Common myeloid progenitor, CD34-positive (primary cell): ENCODE data around the gene EPB41.
"Not testable (repeated sequence)": the region's sequence is repeated elsewhere in the genome, so short reads cannot be mapped to it uniquely, and the experiment has no call there.

ENCODE experiments used
- CTCF ChIA-PET: fragments of 350-600 bp; sonication (Branson Sonifier 250); formaldehyde crosslinking; loops from one replicate; lab custom pipeline; 2021; ENCODE audit warnings: antibody characterized with exemption; lab: Charles Lee
- POLR2A ChIA-PET: fragments of 350-600 bp; sonication (Branson Sonifier 250); formaldehyde crosslinking; loops from one replicate; lab custom pipeline; 2021; ENCODE audit warnings: antibody characterized with exemption; lab: Charles Lee
- DNase-seq, 3 donors: peaks; one replicate each; pipeline versions ENCODE4 v3.0.0 to v3.0.0-alpha.2; 2013
- H3K27ac ChIP-seq, 2 experiments: 1 replicate in 1 of 2; 2 replicates in 1 of 2; pipeline ENCODE4 v1.7.0; 2013; ENCODE audit warnings: inconsistent platforms in 2 of 2, low read length in 2 of 2, mild to moderate bottlenecking in 2 of 2, low read depth in 1 of 2, moderate library complexity in 1 of 2; ENCODE audit not compliant: severe bottlenecking in 2 of 2, insufficient read depth in 1 of 2, poor library complexity in 1 of 2
- H3K27me3 ChIP-seq, 5 experiments: replicated peaks in 2 of 5; 1 replicate in 3 of 5; 2 replicates in 2 of 5; pipeline versions ENCODE4 v1.6.1 to v1.7.0; 2013; ENCODE audit warnings: low read length in 4 of 5, mild to moderate bottlenecking in 2 of 5, moderate library complexity in 2 of 5, inconsistent platforms in 1 of 5; ENCODE audit not compliant: insufficient read depth in 5 of 5, control insufficient read depth in 4 of 5
- H3K36me3 ChIP-seq, 4 experiments: 1 replicate in 2 of 4; 2 replicates in 2 of 4; pipeline versions ENCODE4 v1.6.1 to v1.7.0; 2013; ENCODE audit warnings: low read length in 3 of 4, control low read depth in 1 of 4, mild to moderate bottlenecking in 1 of 4; ENCODE audit not compliant: control insufficient read depth in 4 of 4, insufficient read depth in 4 of 4
- H3K4me1 ChIP-seq, 4 experiments: 1 replicate in 3 of 4; 2 replicates in 1 of 4; pipeline versions ENCODE4 v1.6.1 to v1.7.1; 2013; ENCODE audit warnings: low read length in 3 of 4, mild to moderate bottlenecking in 3 of 4, control low read depth in 1 of 4, inconsistent platforms in 1 of 4, moderate library complexity in 1 of 4; ENCODE audit not compliant: control insufficient read depth in 4 of 4, insufficient read depth in 4 of 4; ENCODE audit errors: control extremely low read depth in 1 of 4
- H3K4me3 ChIP-seq, 7 experiments: 1 replicate in 4 of 7; 2 replicates in 3 of 7; pipeline versions ENCODE4 v1.5.1 to v1.7.0; 2013; ENCODE audit warnings: mild to moderate bottlenecking in 7 of 7, low read length in 6 of 7, moderate library complexity in 6 of 7, inconsistent platforms in 2 of 7, low read depth in 2 of 7, control low read depth in 1 of 7; ENCODE audit not compliant: insufficient read depth in 4 of 7, control insufficient read depth in 1 of 7; ENCODE audit errors: extremely low read depth in 1 of 7
- H3K9me3 ChIP-seq, 5 experiments: 1 replicate in 4 of 5; 2 replicates in 1 of 5; pipeline versions ENCODE4 v1.6.1 to v1.7.1; 2013; ENCODE audit warnings: low read length in 4 of 5, mild to moderate bottlenecking in 2 of 5, inconsistent platforms in 1 of 5, low read depth in 1 of 5, moderate library complexity in 1 of 5; ENCODE audit not compliant: control insufficient read depth in 4 of 5, insufficient read depth in 2 of 5; ENCODE audit errors: control extremely low read depth in 1 of 5
- WGBS: methylation state at CpG from one replicate; pipeline ENCODE4 v1.1.5; 2013; ENCODE audit not compliant: insufficient coverage; 5-methylcytosine and 5-hydroxymethylcytosine counted together

The EPB41 gene

GRCh38 chr1:29105822-29106221 lies 191.5 kb downstream of the EPB41 start:
- WGBS: 100% methylated on average over 4 of the region's 6 CpGs

GRCh38 chr1:29108041-29108440 lies 193.7 kb downstream of the EPB41 start:
- H3K4me3 ChIP-seq, H3K4me1 ChIP-seq, POLR2A ChIA-PET, CTCF ChIA-PET, H3K27me3 ChIP-seq, DNase-seq, H3K9me3 ChIP-seq, H3K27ac ChIP-seq: not testable (repeated sequence)
- WGBS: 100% methylated on average over 1 of the region's 6 CpGs
- peaks cover 9 to 34% (median 18%) of the 10 kb centered on the region in 4 experiments for H3K36me3 ChIP-seq

More at GRCh38 chr1:29105822-29106221, 191.5 kb downstream of the EPB41 start:
- H3K36me3 ChIP-seq: peaks cover 3 to 37% (median 14%) of the 10 kb centered on the region in 4 experiments
- H3K27me3 ChIP-seq: no peaks in the 10 kb centered on the region
- H3K27ac ChIP-seq: no peak overlapping the region
- ChIA-PET POLR2A (no interaction called here), CTCF (no interaction called here)
- H3K4me1 ChIP-seq: no peaks in the 10 kb centered on the region
- no peak overlapping the region for H3K4me3 ChIP-seq
- no peaks in the 10 kb centered on the region for H3K9me3 ChIP-seq
- DNase-seq: no peak

- no peak overlapping the region for H3K4me3 ChIP-seq
- no peak for DNase-seq
- no peaks in the 10 kb centered on the region for H3K4me1 ChIP-seq
- no peak overlapping the region for H3K27ac ChIP-seq
- H3K36me3 ChIP-seq: peaks cover 11 to 60% (median 35%) of the 10 kb centered on the region in 4 experiments
- ChIA-PET CTCF (interaction anchor here (0.6 to 1.5 kb wide), 3 partner anchors 12 to 34 kb away, joined by 3 to 4 read pairs (median 3); no protein-coding TSS in a partner anchor), POLR2A (no interaction called here)
- WGBS: 97% methylated on average over 6 of the region's 7 CpGs
- no peaks in the 10 kb centered on the region for H3K27me3 ChIP-seq
- no peaks in the 10 kb centered on the region for H3K9me3 ChIP-seq
Observed at GRCh38 chr1:29112705-29113412, 198.5 kb downstream of the EPB41 start.

- Histone ChIP-seq H3K4me3 (no peak overlapping the region), H3K9me3 (no peaks in the 10 kb centered on the region), H3K27me3 (no peaks in the 10 kb centered on the region), H3K4me1 (no peaks in the 10 kb centered on the region), H3K27ac (no peak overlapping the region), H3K36me3 (peaks cover 11 to 65% (median 39%) of the 10 kb centered on the region in 4 experiments)
- DNase-seq: no peak
- 100% methylated on average over 3 of the region's 6 CpGs for WGBS
- POLR2A ChIA-PET: no interaction called here
- CTCF ChIA-PET: interaction anchor here (0.6 to 1.5 kb wide), 2 partner anchors 21 to 35 kb away, joined by 3 to 4 read pairs; no protein-coding TSS in a partner anchor
Observed at GRCh38 chr1:29113413-29114117, 199.2 kb downstream of the EPB41 start.

DNA sequence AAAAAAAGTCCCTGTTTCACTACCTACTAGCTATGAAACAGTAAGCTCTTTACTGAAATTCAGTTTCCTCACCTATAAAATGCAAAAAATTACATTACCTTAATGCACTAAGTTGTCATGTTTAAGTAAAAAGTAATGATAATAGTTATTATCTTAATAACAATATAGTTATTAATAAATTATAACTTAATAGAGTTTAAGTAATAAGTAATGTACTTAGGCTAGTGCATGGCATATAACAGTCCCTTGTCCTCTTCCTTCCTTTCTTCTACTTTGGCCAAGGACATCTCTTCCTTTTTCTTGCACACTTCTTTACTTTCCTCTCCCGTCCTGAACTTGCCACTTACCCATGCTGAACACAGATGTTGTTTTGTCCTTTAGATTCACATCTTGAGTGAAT lies 200.3 kb downstream of the EPB41 start:
- WGBS: no CpG with 5 or more reads among the region's 1 CpG
- peaks cover 0 to 2% (median 0%) of the 10 kb centered on the region in 5 experiments for H3K27me3 ChIP-seq
- ChIA-PET POLR2A (no interaction called here), CTCF (no interaction called here)
- no peaks in the 10 kb centered on the region for H3K9me3 ChIP-seq
- H3K27ac ChIP-seq: no peak overlapping the region
- peaks cover 9 to 64% (median 38%) of the 10 kb centered on the region in 4 experiments for H3K36me3 ChIP-seq
- no peaks in the 10 kb centered on the region for H3K4me1 ChIP-seq
- no peak for DNase-seq
- no peak overlapping the region for H3K4me3 ChIP-seq

- POLR2A ChIA-PET: no interaction called here
- no peak for DNase-seq
- CTCF ChIA-PET: interaction anchor here (0.8 to 1.0 kb wide), 2 partner anchors 18 to 312 kb away, joined by 3 read pairs; no protein-coding TSS in a partner anchor
- no peak overlapping the region for H3K4me3 ChIP-seq
- peaks cover 0 to 29% (median 10%) of the 10 kb centered on the region in 5 experiments for H3K27me3 ChIP-seq
- H3K36me3 ChIP-seq: peaks cover 10 to 52% (median 30%) of the 10 kb centered on the region in 4 experiments
- no peak overlapping the region for H3K27ac ChIP-seq
- H3K9me3 ChIP-seq: no peaks in the 10 kb centered on the region
- 100% methylated on average over 1 of the region's 2 CpGs for WGBS
- peaks cover 0 to 11% (median 10%) of the 10 kb centered on the region in 4 experiments for H3K4me1 ChIP-seq
Observed at GRCh38 chr1:29117381-29117780, 203.0 kb downstream of the EPB41 start.
